ENCODE data around the gene ACE.

ACE gene

DNA sequence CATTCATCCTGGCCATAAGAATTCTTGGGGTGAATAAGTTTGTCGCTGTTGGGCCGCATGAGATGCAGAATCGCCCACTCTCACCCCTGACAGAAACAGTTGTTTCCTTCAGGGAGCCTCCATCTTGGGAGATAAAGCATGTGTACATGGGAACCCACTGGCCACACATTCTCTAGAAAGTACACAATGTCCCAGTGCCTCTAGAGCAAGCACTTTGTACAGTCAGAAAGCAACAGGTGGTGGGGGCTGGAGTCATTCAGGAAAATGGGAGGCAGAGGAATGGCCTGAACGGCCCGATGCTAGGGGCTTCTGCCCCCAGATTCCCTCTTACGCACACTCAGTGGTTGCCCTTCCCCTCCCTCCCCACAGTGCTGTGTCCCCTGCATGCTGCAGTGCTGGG is 16.1 kb downstream of the ACE start:
- no peak for DNase-seq

DNA sequence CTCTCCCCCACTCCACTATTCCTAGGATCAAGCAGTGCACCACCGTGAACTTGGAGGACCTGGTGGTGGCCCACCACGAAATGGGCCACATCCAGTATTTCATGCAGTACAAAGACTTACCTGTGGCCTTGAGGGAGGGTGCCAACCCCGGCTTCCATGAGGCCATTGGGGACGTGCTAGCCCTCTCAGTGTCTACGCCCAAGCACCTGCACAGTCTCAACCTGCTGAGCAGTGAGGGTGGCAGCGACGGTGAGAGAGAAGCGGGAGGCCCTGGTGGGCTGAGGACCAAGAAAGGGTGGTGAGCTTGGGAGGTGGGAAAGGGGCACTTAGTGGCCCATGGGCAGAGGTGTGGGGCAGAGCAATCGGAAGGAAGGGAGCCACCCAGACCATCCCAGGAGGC is 16.6 kb downstream of the ACE start:
- no peak for DNase-seq

DNA sequence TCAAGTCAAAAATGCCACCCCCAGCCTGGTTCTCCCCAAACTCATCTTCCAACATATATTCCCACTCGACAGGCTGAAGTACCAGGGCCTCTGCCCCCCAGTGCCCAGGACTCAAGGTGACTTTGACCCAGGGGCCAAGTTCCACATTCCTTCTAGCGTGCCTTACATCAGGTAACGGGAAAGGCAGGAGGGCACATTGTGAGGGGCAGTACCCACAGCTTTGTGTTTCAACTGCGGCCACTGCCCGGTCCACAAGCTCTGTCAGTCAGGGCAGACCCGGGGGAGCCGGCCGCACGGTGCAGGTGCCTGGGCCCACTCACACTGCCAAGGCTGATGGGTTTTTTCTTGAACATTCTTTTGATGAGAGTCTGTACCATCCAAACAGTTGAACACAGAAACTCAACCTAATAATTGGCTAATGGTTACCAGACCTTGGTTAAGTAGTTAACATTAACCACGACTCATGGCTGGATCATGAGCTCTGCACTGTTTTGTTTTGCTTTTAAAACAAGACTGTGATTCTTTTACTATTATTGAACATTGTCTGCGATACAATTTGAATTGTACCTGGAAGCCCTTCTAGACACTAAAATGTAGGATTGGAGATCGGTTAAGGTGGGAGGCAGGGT is 17.6 kb downstream of the ACE start:
- DNase-seq, result no peak

DNA sequence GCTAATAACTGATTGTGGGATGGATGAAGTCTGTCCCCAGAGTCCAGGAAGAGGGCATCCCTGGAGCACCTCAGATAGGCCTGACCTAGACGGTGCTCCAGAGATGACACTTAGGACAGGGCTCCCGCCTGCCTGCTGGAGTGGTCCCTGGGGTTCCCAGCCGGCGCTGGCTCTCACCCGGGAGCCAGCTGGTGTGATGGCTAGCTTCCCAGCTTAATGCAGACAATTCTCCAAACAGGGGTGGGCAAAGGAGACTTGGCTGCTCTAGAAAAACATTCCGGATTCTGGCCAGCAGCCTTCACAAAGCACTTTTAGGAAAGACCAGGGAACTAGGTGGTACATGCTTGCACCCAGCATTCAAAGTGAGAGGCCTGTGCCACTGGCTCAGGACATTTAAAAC is 18.6 kb downstream of the ACE start:
- no peak for DNase-seq

DNA sequence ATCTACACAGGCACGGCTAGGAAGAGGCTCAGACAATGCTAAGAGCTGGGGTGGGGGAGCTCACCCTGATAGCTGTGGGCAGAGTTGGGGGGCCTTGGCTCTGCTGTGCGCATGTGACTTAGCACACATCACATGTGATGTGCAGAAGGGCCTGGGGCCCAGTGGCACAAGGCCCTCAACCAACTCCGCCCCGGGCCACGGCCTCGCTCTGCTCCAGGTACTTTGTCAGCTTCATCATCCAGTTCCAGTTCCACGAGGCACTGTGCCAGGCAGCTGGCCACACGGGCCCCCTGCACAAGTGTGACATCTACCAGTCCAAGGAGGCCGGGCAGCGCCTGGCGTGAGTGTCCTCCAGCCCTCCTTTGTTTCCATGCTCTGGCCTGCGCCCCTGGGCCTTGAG is 19.3 kb downstream of the ACE start:
- DNase-seq, result no peak

DNA sequence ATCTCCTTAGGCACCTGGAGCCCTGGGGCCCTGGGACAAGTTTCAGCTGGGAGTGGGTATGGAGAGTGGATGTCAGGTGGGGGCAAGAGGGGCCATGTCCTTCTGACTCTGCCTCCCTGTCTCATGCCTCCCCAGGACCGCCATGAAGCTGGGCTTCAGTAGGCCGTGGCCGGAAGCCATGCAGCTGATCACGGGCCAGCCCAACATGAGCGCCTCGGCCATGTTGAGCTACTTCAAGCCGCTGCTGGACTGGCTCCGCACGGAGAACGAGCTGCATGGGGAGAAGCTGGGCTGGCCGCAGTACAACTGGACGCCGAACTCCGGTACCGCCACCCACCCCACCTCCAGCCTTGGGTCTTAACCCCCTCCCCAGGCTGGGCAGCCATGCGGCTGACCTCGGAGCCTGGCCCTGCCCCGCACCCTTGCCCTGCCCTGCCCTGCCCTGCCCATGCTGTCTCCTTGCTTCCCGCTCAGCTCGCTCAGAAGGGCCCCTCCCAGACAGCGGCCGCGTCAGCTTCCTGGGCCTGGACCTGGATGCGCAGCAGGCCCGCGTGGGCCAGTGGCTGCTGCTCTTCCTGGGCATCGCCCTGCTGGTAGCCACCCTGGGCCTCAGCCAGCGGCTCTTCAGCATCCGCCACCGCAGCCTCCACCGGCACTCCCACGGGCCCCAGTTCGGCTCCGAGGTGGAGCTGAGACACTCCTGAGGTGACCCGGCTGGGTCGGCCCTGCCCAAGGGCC is 20.0 kb downstream of the ACE start:
- DNase-seq, result no peak

DNA sequence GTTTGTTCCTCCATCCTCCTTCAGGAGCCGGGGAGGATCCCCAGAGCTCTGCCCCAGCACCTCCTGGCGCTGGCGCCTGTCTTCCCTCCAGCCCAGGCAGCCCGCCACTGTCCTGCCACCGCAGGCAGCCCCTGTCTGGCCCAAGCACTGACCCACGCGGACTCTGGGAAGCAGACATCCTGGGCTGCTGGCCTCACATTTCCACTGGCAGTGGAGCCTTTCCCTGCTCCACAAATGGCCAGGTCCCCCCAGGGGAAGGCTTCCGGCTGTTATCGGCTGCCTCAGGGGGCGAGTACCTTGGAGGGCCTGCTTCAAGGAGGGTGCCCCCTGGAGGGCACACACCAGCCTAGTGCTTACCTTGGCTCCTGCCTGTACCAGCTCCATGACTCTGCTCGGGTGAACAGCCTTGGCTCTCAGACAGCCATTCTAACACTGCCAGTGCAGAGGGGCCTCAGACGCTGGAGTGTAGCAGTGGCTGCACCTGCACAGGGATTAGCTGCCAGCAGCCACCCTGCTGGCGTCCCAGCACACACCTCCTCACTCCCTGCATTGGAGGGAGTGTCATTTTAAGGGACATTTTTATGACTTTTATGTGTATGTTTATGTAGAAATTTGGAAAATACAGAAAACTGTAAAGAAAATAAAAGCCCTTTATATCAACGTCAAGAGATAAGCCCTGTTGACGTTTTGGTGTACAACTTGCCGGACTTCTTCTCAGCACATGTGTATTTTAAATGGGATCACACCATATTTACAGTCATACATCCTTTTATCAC is 21.0 kb downstream of the ACE start:
- DNase-seq, result peak; percentile 19

DNA sequence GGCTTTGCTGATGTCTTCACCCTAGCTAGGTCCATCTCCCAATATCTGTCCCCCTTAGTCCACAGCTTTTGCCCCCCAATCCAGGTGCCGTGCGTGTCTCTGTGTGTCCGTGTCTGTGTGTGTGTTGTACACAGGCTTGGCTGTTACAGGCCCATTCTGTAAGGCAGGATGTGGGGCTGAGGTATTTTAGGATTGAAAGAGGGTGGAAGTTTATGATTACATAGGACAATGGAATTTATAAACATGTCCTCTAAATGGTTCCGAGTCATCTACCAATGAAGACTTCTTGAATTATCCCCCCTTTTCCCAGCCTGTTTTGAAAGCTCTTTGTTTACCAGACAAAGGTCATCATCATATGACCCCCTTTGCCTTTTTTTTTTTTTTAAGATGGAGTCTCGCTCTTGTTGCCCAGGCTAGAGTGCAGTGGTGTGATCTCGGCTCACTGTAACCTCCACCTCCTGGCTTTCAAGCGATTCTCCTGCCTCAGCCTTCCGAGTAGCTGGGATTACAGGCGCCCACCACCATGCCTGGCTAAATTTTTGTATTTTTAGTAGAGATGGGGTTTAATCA is 21.9 kb downstream of the ACE start:
- no peak for DNase-seq

DNA sequence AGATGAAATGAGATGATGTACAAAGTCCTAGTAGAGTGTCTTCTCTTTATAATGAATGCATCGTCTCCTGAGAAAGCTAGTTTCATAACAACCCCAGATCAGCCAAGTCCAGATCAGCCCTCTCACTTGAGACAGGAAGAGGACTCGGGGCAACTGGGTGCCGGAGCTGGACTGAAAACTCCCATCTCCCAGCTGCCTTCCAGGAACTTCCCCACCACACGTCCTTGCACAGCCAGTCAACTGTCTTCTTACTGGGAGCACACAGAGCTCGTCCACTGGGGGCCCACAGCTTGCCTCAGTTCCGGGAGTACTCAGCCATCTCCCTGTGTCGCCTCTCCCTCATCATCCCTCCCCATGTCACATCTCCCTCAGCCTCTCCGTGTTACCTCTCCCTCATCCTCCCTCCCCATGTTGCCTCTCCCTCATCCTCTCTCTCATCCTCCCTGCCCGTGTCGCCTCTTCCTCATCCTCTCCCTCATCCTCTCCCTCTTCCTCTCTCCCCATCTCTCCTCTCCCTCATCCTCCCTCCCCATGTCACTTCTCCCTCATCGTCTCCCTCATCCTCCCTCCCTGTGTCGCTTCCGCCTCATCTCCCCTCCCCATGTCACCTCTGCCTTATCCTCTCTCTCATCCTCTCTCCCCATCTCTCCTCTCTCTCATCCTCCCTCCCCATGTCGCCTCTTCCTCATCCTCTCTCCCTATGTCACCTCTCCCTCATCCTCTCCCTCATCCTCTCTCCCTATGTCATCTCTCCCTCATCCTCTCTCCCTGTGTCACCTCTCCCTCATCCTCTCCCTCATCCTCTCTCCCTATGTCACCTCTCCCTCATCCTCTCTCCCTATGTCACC is 23.9 kb downstream of the ACE start:
- no peak for DNase-seq

DNA sequence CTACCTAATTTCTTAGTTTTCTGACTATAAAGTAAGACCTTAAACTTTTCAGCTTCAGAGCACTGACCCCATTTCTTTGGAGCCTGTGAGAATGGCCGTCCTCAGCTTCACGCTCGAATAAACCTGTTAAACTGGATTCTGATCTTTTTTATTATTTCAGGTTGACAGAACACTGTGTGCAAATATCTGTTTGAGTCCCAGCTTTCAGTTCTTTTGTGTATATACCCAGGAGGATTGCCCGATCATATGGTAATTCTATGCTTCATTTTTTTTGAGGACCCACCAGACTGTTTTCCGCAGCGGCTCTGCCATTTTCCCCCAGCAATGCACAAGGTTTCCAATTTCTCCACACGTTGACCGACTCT is 26.5 kb downstream of the ACE start:
- DNase-seq, result no peak

DNA sequence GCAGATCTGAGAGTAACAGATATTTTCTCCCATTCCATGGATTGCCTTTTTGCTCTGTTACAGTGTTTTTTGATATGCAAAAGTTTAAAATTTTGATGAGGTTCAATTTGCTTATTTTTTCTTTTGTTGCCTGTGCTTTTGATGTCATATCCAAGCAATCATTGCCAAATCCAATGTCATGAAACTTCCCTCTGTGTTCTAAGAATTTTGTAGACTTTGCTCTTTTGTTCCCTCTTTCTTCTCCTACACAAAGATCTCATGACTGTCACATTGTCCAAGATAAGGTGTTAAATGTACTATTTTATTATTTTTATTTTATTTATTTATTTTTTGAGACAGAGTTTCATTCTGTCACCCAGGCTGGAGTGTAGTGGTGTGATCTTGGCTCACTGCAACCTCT is 27.4 kb downstream of the ACE start:
- no peak for DNase-seq

DNA sequence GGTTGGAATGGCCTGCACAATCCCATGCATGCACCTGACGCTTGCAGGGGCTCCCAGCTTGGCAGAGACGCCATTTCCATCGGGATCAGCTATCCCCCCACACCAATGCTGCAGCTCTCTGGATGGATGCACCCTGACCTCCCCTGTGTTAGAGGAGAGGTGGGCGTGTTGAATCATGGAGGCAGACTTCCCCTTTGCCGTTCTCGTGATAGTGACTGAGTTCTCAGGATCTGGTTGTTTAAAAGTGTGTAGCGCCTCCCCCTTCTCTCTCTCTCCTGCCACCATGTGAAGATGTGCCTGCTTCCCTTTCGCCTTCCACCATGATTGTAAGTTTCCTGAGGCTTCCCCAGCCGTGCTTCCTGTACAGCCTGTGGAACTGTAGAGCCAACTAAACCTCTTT is 28.5 kb downstream of the ACE start:
- no peak for DNase-seq

DNA sequence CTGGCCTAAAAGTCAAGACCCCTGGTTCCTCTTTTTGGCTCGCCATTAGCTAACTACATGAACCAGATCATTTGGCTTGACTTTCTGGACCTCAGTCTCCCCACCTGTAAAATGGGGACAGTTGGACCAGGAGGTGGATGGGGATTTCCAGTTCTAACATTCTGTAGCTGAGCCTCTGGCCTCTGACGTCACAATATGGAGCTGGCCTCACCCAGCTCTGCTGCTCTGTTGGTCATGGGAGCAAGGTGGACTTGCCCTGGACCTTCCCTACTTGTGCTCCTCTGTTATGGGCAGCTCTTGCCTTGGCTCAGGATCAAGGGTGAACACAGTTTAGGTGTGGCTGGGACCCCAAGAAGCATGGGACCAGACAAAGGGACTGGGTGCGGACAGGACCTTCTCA is 29.8 kb downstream of the ACE start:
- DNase-seq, result no peak

DNA sequence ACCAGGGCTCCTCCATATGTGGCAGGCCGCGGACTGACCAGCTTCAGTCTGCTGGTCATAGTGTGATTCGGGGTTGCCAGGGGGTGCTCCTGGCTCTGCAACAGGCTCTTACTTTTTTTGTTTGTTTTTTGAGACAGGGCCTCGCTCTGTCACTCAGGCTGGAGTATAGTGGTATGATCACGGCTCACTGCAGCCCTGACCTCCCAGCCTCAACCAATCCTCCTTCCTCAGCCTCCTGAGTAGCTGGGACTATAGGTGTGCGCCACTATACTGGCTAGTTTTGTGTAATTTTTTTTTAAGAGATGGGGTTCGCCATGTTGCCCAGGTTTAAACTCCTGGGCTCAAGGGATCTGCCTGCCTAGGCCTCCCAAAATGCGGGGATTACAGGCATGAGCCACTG is 34.5 kb downstream of the ACE start:
- no peak for DNase-seq

DNA sequence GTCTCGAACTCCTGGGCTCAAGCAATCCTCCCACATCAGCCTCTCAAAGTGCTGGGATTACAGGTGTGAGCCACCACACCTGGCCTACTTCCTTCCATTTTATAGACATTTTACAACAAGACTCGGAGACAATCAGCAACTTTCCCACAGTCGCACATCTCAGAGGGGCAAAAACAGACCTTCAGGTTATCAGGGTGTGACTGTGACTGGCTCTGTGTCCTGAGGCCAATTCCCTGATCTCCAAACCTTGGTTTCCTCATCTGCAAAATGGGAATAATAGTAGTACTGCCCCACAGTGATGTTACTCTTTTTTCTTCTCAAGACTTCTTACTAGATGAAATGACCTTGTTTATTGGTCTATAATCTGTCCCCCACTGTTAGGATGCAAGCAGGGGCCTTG is 35.5 kb downstream of the ACE start:
- DNase-seq, result no peak

DNA sequence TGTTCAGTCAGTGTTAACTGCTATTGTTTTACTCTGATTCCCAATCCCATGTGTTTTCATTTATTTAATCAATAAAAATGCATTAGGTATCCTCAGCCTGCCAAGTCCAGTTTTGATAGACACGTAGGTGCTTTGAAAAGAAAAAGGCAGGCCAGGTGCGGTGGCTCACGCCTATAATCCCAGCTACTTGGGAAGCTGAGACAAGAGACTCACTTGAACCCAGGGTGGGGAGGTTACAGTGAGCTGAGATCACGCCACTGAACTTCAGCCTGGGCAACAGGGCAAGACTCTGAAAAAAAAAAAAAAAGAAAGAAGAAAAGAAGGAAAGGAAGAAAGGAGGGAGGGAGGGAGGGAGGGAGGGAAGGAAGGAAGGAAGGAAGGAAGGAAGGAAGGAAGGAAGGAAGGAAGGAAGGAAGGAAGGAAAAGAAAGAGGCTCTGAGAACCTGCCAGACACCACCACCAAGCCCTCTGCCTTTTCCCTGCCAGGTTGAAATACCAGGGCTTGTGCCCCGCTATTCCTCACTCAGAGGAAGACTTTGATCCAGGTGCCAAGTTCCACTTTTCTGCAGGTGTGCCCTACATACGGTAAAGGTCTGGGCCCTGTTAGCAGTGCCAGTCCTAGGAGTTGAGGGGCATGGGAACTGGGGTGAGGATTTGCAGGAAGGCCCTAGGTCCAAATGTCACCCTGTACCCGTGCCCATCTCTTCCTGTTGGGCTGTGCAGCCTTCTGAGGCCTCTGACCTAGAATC is 36.2 kb downstream of the ACE start:
- no peak for DNase-seq

DNA sequence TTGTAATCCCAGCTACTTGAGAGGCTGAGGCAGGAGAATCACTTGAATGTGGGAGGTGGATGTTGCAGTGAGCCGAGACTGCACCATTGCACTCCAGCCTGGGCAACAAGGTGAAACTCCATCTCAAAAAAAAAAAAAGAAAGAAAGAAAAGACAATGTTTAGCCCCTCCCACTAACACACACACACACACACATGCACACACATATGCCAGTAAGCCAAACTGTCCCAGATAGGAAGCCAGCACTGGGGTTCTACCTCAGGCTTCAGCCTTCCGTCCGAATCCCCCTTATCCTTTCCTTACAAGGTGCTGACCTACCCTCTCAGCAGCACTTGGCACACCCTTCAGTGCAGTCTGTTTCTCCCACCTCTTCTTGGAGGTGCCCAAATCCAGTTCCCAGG is 37.6 kb downstream of the ACE start:
- DNase-seq, result no peak

DNA sequence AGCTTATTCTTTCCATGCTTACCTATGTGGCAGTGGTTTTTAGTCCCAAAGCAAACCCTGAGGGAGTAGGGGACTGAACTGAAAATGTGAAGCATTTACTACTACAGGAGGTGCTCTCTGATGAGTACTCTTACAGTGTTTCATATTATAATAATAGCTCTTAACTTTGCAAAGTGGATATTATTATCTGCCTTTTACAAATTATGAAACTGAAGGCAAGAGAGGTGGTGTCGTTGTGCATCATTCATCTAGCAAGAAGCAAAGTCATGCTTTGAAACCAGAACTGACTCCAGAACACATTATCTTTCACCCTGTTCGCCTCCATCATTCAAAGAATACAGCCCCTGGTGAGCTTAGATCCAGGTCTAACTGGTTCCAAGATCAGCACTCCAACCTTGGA is 38.1 kb downstream of the ACE start:
- DNase-seq, result no peak

DNA sequence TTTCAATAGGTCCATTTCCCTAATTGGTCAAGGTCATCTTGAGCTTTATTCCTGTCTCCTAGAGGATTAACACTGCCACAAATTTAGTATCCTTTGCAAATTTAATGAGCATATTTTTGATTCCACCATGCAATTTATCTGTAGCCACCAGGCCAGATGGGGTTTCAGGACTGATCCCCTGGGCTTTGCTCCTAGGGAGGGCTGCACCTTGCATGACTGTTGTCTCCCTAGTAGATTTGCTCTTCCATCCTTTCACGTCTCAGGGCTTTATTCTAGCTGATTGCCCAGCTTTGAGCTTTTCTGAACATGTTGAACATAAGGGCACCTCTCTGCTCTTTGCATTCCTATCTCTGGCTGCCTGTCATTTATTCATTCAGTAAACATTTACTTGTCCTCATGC is 38.6 kb downstream of the ACE start:
- DNase-seq, result no peak

DNA sequence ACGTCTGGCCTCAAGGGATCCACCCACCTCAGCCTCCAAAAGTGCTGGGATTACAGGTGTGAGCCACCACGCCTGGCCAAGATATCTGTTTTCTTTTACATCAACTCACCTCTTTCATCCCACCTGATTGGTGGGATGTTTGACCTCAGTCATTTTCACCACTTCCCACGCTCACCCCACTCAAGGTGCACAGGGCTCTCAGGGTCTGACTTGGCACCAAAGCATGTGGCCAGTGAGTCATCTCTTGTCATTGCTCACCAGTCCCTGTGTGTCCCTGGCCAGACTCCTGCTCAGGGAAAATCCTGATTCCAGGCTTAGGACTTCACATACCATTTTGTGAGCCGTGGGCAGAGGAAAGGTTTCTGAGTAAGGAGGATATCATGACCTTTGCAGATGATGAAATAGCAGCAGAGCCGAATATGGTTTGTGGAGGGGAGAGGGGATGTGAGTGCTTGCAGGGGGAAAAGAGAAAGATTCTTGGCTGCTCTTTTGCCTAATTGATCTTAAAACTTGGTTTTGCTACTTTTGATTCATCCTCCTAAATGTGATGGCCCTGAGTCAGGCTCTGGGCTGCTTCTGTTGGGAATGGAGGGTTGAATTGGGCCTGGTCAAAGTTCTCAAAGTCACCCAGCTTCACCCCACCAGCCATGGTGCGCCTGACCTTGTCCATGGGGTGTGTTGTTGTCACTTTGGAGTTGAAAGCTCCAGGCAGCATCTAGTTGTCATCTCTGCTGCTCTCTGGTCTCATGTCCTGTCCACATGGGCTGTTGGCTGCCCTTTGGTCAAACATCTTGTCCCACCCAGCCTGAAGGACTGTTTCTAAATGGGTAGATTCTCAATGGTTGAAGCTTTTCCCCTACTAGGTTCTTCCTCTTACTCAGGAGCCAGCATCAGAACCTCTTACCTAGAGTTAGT is 40.3 kb downstream of the ACE start:
- peak; percentile 30 for DNase-seq

Data from activated CD4-positive, alpha-beta T cell treated with anti-CD3 and anti-CD28 coated beads, Interleukin-2, Interleukin-6, amounts not matched to agents 100 ng/mL and 50 ng/mL, durations not matched to agents 16 hours and 8 hours (primary cell).